ENCODE measurements around the gene PLEKHD1. TPM values are rescaled to one million over a fixed set of nuclear protein-coding genes. Genes with fewer than 3 reads are reported as not detected.

PLEKHD1 gene
- total RNA-seq, 2 experiments from 2014 or later, result 0.04 TPM; not detected in 1

GRCh38 chr14:69505338-69506240, 21.1 kb downstream of the PLEKHD1 start:
- ChIA-PET POLR2A (no interaction called here), CTCF (no interaction called here)

- CTCF ChIA-PET, result no interaction called here
Measured at GRCh38 chr14:69506241-69506595, 21.7 kb downstream of the PLEKHD1 start.

GRCh38 chr14:69518289-69519101, 34.0 kb downstream of the PLEKHD1 start:
- ChIA-PET POLR2A (no interaction called here), CTCF (interaction anchor here (0.5 kb wide), 1 partner anchor 42 kb away, joined by 4 read pairs; no protein-coding TSS in a partner anchor)

More at GRCh38 chr14:69506241-69506595, 21.7 kb downstream of the PLEKHD1 start:
- POLR2A ChIA-PET, result no interaction called here

GRCh38 chr14:69519204-69520100, 34.9 kb downstream of the PLEKHD1 start:
- POLR2A ChIA-PET, result no interaction called here
- CTCF ChIA-PET, result no interaction called here

- ChIA-PET POLR2A (no interaction called here), CTCF (interaction anchor here (0.5 kb wide), 1 partner anchor 57 kb away, joined by 3 read pairs; no protein-coding TSS in a partner anchor)
Measured at GRCh38 chr14:69522026-69522425, 37.5 kb downstream of the PLEKHD1 start.

- ChIA-PET CTCF (no interaction called here), POLR2A (no interaction called here)
Measured at GRCh38 chr14:69525896-69526295, 41.4 kb downstream of the PLEKHD1 start.

GRCh38 chr14:69527635-69528034, 43.1 kb downstream of the PLEKHD1 start:
- ChIA-PET POLR2A (no interaction called here), CTCF (no interaction called here)

GRCh38 chr14:69528143-69528542, 43.6 kb downstream of the PLEKHD1 start:
- POLR2A ChIA-PET, result no interaction called here
- CTCF ChIA-PET, result no interaction called here

GRCh38 chr14:69528930-69529329, 44.4 kb downstream of the PLEKHD1 start:
- CTCF ChIA-PET, result no interaction called here
- POLR2A ChIA-PET, result no interaction called here

- POLR2A ChIA-PET, result no interaction called here
Measured at GRCh38 chr14:69529563-69529962, 45.0 kb downstream of the PLEKHD1 start.

GRCh38 chr14:69530095-69530494, 45.6 kb downstream of the PLEKHD1 start:
- ChIA-PET CTCF (no interaction called here), POLR2A (no interaction called here)

More at GRCh38 chr14:69529563-69529962, 45.0 kb downstream of the PLEKHD1 start:
- CTCF ChIA-PET, result no interaction called here

- POLR2A ChIA-PET, result no interaction called here
- CTCF ChIA-PET, result interaction anchor here (0.7 kb wide), 1 partner anchor 18 kb away, joined by 3 read pairs; no protein-coding TSS in a partner anchor
Measured at GRCh38 chr14:69531135-69531534, 46.6 kb downstream of the PLEKHD1 start.

GRCh38 chr14:69532561-69533340, 48.2 kb downstream of the PLEKHD1 start:
- ChIA-PET POLR2A (no interaction called here), CTCF (no interaction called here)

- ChIA-PET CTCF (interaction anchor here (1.1 kb wide), 2 partner anchors 13 to 50 kb away, joined by 3 read pairs; no protein-coding TSS in a partner anchor), POLR2A (no interaction called here)
Measured at GRCh38 chr14:69535230-69535848, 50.8 kb downstream of the PLEKHD1 start.

GRCh38 chr14:69536971-69537370, 52.4 kb downstream of the PLEKHD1 start:
- CTCF ChIA-PET, result no interaction called here
- POLR2A ChIA-PET, result no interaction called here

GRCh38 chr14:69537900-69538299, 53.4 kb downstream of the PLEKHD1 start:
- POLR2A ChIA-PET, result no interaction called here
- CTCF ChIA-PET, result no interaction called here

GRCh38 chr14:69538766-69539165, 54.2 kb downstream of the PLEKHD1 start:
- CTCF ChIA-PET, result no interaction called here
- POLR2A ChIA-PET, result no interaction called here

GRCh38 chr14:69539631-69540410, 55.3 kb downstream of the PLEKHD1 start:
- CTCF ChIA-PET, result no interaction called here
- POLR2A ChIA-PET, result no interaction called here

Data from activated CD8-positive, alpha-beta memory T cell treated with anti-CD3 and anti-CD28 coated beads for 36 hours (primary cell).